Retinal pigment epithelial cell (primary cell): ENCODE data around the gene SLC2A9.

ENCODE experiments used
- DNase-seq: peaks from one replicate; pipeline ENCODE4 v3.0.0-alpha.2; 2010; ENCODE audit warnings: low read depth
- H3K4me3 ChIP-seq: 2 replicates; pipeline ENCODE4 v1.5.1; 2011; ENCODE audit warnings: mild to moderate bottlenecking, low read length, control low read depth, moderate library complexity
- CTCF ChIP-seq: conservative IDR thresholded peaks from 2 replicates; pipeline ENCODE4 v1.5.1; 2011; ENCODE audit warnings: low read depth, low read length, control low read depth, inconsistent platforms

Gene SLC2A9

DNA sequence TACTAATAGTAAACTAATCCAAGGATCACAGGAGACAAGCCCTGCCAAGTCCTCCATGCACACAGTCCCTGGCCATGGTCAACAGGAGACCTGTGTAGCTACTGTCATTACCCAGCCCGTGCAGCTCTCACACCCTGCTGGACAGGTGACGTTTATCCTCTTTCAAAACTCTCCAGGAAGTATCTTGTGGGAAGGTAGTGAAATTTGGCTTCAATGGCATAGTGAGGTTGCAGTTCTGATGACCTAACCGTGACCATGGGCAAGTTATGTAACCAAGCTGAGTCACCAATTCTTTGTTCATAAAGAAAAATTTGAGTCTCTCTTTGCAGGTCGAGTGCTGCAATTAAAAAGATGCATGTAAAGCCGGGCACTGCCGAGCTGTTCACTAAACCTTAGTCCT is 11.3 kb upstream of the SLC2A9 start:
- DNase-seq, result no peak
- no peak for TF ChIP-seq CTCF
- H3K4me3 ChIP-seq, result no peak overlapping the region

DNA sequence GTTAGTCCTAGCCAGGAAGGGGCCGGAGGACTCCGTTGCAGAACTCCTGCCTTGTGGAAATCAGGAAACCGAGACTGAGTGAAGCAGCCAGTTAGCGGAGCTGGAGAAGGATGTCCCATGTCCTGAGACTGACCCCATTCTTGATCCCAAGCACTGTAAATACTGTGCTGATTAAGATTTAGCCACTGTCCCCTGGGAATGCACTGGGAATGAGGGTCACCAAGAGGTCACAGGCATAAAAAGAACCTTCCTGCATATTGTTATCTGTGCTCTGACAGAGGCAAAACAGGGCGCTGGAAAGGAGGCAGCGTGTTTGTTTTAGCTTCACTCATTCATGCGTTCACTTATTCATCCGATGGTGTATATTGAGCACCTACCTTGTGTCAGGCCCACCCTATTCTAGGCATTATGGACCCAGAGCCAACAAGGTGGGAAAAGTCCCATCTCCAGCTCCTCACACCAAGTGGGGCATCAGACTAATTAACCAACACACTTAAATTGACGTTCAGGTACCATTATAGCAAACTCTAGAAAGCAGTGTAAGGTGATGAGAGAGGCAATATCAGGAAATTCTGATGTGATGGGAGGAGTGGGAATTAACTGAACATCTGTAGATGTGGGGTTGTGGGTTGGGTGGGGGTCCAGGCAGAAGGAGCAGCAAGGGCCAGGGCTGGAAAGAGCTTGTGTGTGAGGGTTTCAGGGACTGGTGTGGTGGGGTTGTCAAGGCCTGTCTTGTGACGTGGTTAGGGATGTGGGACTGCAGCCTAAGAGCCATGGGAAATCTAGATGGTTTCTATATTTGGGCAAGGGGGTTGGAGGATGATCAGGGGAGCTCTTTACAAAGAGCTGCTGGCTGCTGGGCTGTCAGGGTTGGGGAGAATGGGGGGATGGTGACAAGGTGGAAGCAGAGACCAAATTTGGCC is 10.6 kb upstream of the SLC2A9 start:
- H3K4me3 ChIP-seq, result no peak overlapping the region
- no peak for DNase-seq
- TF ChIP-seq CTCF, result no peak

- no peak for DNase-seq
- TF ChIP-seq CTCF, result no peak
- no peak overlapping the region for H3K4me3 ChIP-seq
These were observed 9.8 kb upstream of the SLC2A9 start for GRCh38 chr4:10030972-10031667.

DNA sequence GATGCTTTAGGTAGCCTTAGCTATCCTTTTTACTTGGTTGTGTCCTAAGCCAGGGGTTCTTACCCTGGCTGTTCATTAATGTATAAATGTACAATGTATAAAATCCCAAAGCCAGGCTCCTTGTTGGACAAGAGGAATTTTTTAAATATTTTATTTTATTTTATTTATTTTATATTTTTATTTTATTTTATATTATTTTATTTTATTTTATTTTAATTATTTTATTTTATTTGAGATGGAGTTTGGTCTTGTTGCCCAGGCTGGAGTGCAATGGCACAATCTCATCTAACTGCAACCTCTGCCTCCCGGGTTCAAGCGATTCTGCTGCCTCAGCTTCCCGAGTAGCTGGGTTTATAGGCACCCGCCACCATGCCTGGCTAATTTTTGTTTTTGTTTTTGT is 8.1 kb upstream of the SLC2A9 start:
- TF ChIP-seq CTCF, result no peak
- no peak overlapping the region for H3K4me3 ChIP-seq
- no peak for DNase-seq

GRCh38 chr4:10028910-10029309 is 7.6 kb upstream of the SLC2A9 start:
- H3K4me3 ChIP-seq, result no peak overlapping the region
- no peak for DNase-seq
- no peak for TF ChIP-seq CTCF

GRCh38 chr4:10026485-10026884 is 5.2 kb upstream of the SLC2A9 start:
- TF ChIP-seq CTCF, result no peak
- no peak overlapping the region for H3K4me3 ChIP-seq
- no peak for DNase-seq
